HepG2 (cell line): ENCODE data around the gene CYB561. TPM values are rescaled to one million over a fixed set of nuclear protein-coding genes. Genes with fewer than 3 reads are reported as not detected.

Experiments
- ATAC-seq: fragments of 200-7000 bp; cut with Tn5 transposase; 3 replicates; pipeline ENCODE4 v1.9.1; 2020; ENCODE audit warnings: mild to moderate bottlenecking, moderate library complexity
- BruUV-seq: library from RNA; stranded (reverse); fragments of 400-500 nt; replicated peaks from 2 replicates; lab custom pipeline; 2021; lab: Mats Ljungman, UMichigan
- CTCF ChIA-PET: fragments of 300-600 bp; formaldehyde crosslinking; extraction: SDS; loops from one replicate; lab custom pipeline; 2021; ENCODE audit warnings: low total read pairs, inconsistent platforms, low intra/inter-chr PET ratio; lab: Yijun Ruan, JAX
- POLR2A ChIA-PET: fragments of 350-600 bp; sonication (Branson Sonifier 250); formaldehyde crosslinking; loops from one replicate; lab custom pipeline; 2020; ENCODE audit warnings: antibody characterized with exemption, inconsistent platforms; lab: Yijun Ruan, JAX
- DNase-seq: peaks from one replicate; pipeline ENCODE4 v3.0.0-alpha.2; 2015; ENCODE audit warnings: low spot score
- FAIRE-seq: peaks from 3 replicates; lab custom pipeline; 2011; peaks lifted over from hg19 to GRCh38; lab: Jason Lieb, UNC
- H2AFZ ChIP-seq: one replicate; pipeline ENCODE4 v1.6.1; 2011; ENCODE audit warnings: low read length, inconsistent platforms
- H3K27ac ChIP-seq: fragments of 300-600 bp; 3 replicates; pipeline ENCODE4 v1.8.0; 2011; ENCODE audit warnings: mixed run types, mild to moderate bottlenecking, mixed read lengths, low read length, inconsistent platforms; ENCODE audit not compliant: insufficient read depth; ENCODE audit errors: extremely low read length
- H3K27me3 ChIP-seq, 2 experiments: fragments of 200-600 bp in 1 of 2; 2 replicates in 1 of 2; 3 replicates in 1 of 2; pipeline versions ENCODE4 v1.6.0 to v1.8.0; 2011; ENCODE audit warnings: low read length in 2 of 2, mild to moderate bottlenecking in 2 of 2, moderate library complexity in 2 of 2, inconsistent platforms in 1 of 2; ENCODE audit not compliant: insufficient read depth in 2 of 2, control insufficient read depth in 1 of 2
- H3K36me3 ChIP-seq, 2 experiments: fragments of 200-600 bp in 1 of 2; replicated peaks in 1 of 2; 2 replicates in 1 of 2; 3 replicates in 1 of 2; pipeline versions ENCODE4 v1.5.1 to v1.8.0; 2011; ENCODE audit warnings: low read length in 2 of 2, inconsistent platforms in 1 of 2; ENCODE audit not compliant: insufficient read depth in 2 of 2, control insufficient read depth in 1 of 2
- H3K4me1 ChIP-seq: 2 replicates; pipeline ENCODE4 v1.5.1; 2012; ENCODE audit warnings: low read length, inconsistent platforms; ENCODE audit not compliant: insufficient read depth
- H3K4me2 ChIP-seq: 2 replicates; pipeline ENCODE4 v1.6.0; 2011; ENCODE audit warnings: low read depth, low read length, inconsistent platforms
- H3K4me3 ChIP-seq, 3 experiments: fragments of 200-600 bp in 1 of 3; sonication (generic), shearing (Covaris generic) in 1 of 3; replicated peaks in 1 of 3; 2 replicates each; pipeline ENCODE4 v1.5.1; 2011 to 2016; ENCODE audit warnings: low read length in 3 of 3, inconsistent platforms in 2 of 3, low read depth in 2 of 3, mild to moderate bottlenecking in 2 of 3, control low read depth in 1 of 3, mixed read lengths in 1 of 3; ENCODE audit not compliant: insufficient read depth in 1 of 3
- H3K79me2 ChIP-seq: one replicate; pipeline ENCODE4 v1.6.1; 2011; ENCODE audit warnings: low read length, inconsistent platforms; ENCODE audit not compliant: insufficient read depth
- H3K9ac ChIP-seq: 2 replicates; pipeline ENCODE4 v1.6.0; 2011; ENCODE audit warnings: mild to moderate bottlenecking, low read depth, low read length, inconsistent platforms; ENCODE audit not compliant: insufficient read depth
- H3K9me3 ChIP-seq: 2 replicates; pipeline ENCODE4 v1.5.1; 2012; ENCODE audit warnings: mild to moderate bottlenecking, low read length
- H4K20me1 ChIP-seq: 2 replicates; pipeline ENCODE4 v1.6.0; 2011; ENCODE audit warnings: inconsistent platforms, mild to moderate bottlenecking, low read length, moderate library complexity; ENCODE audit not compliant: insufficient read depth
- ATRX ChIP-seq: sonication (generic); formaldehyde crosslinking; IDR thresholded peaks from 2 replicates; pipeline ENCODE4 v1.4.0; 2020; ENCODE audit warnings: missing genetic modification reagents, borderline replicate concordance
- HINFP ChIP-seq: sonication (generic); formaldehyde crosslinking; IDR thresholded peaks from 2 replicates; pipeline ENCODE4 v1.4.0; 2020; ENCODE audit warnings: low read depth, mild to moderate bottlenecking, missing genetic modification reagents
- HOXA3 ChIP-seq: sonication (generic); formaldehyde crosslinking; IDR thresholded peaks from 2 replicates; pipeline ENCODE4 v1.5.0; 2020; ENCODE audit warnings: missing genetic modification reagents
- IRF2 ChIP-seq: IDR thresholded peaks from 2 replicates; pipeline ENCODE4 v1.6.1; 2018; ENCODE audit warnings: missing genetic modification reagents, missing compliant biosample characterization
- KAT8 ChIP-seq: IDR thresholded peaks from 2 replicates; pipeline ENCODE4 v1.6.1; 2016; ENCODE audit warnings: missing genetic modification reagents, missing compliant biosample characterization
- KDM1A ChIP-seq: IDR thresholded peaks from 2 replicates; pipeline ENCODE4 v1.6.1; 2016; ENCODE audit warnings: missing compliant biosample characterization
- NAIF1 ChIP-seq: sonication (generic); formaldehyde crosslinking; IDR thresholded peaks from 2 replicates; pipeline ENCODE4 v1.5.0; 2020; ENCODE audit warnings: mild to moderate bottlenecking, missing genetic modification reagents, borderline replicate concordance
- NKX3-1 ChIP-seq: sonication (generic); formaldehyde crosslinking; IDR thresholded peaks from 2 replicates; pipeline ENCODE4 v1.5.0; 2020; ENCODE audit warnings: missing genetic modification reagents
- NR2F1 ChIP-seq, 2 experiments: fragments of 450-650 bp in 1 of 2; formaldehyde crosslinking in 1 of 2; IDR thresholded peaks; 2 replicates each; pipeline versions ENCODE4 v1.5.0 to v1.6.1; 2016 to 2020; ENCODE audit warnings: mild to moderate bottlenecking in 1 of 2, missing compliant biosample characterization in 1 of 2, missing genetic modification reagents in 1 of 2, moderate library complexity in 1 of 2
- RFX5 ChIP-seq: IDR thresholded peaks from 2 replicates; pipeline ENCODE4 v1.6.1; 2011; ENCODE audit warnings: low read depth, low read length, improper control_type of control experiment
- ZBTB38 ChIP-seq: sonication (generic); formaldehyde crosslinking; IDR thresholded peaks from 2 replicates; pipeline ENCODE4 v1.5.1; 2020; ENCODE audit warnings: mild to moderate bottlenecking, missing genetic modification reagents
- ZNF790 ChIP-seq: sonication (generic); formaldehyde crosslinking; IDR thresholded peaks from 2 replicates; pipeline ENCODE4 v1.8.0; 2022; ENCODE audit warnings: missing genetic modification reagents, mild to moderate bottlenecking, borderline replicate concordance
- ZNF792 ChIP-seq: IDR thresholded peaks from 2 replicates; pipeline ENCODE4 v1.6.1; 2016
- ZSCAN20 ChIP-seq: sonication (generic); formaldehyde crosslinking; IDR thresholded peaks from 2 replicates; pipeline ENCODE4 v1.4.0; 2020; ENCODE audit warnings: missing genetic modification reagents, mild to moderate bottlenecking, borderline replicate concordance
- WGBS: methylation state at CpG from one replicate; pipeline ENCODE4 v1.1.6; 2017; ENCODE audit warnings: low lambda C conversion rate; 5-methylcytosine and 5-hydroxymethylcytosine counted together
- in situ Hi-C: cut with HindIII; loops from 2 replicates; pipeline ENCODE4 v1.10.0; 2017; ENCODE audit warnings: low pct_unique_long_range_greater_than_20kb; ENCODE audit not compliant: extremely low pct_ligation_motif_present
- intact Hi-C: fragments of 100-400 bp; cut with micrococcal nuclease; formaldehyde crosslinking; loops from one replicate; pipeline ENCODE4 v1.10.0; 2022; ENCODE audit not compliant: unreplicated experiment
- polyA plus RNA-seq, 8 experiments: library from polyadenylated mRNA; depleted of rRNA in 3 of 8; stranded (reverse) in 7 of 8; unstranded in 1 of 8; fragments of >200 nt; fragmentation: Illumina TruSeq in 4 of 8; extraction: Trizol in 4 of 8; gene quantifications; 2 replicates each; pipeline versions ENCODE4 v1.2.1 to v1.2.3, GENCODE V29; 2011 to 2016; ENCODE audit warnings: low read depth in 4 of 8, missing spikeins in 1 of 8, mixed read lengths in 1 of 8; ENCODE audit not compliant: insufficient read depth in 1 of 8
- total RNA-seq, 5 experiments: library from RNA; depleted of rRNA; stranded (reverse); fragments of >200 nt; fragmentation: Illumina TruSeq; extraction: Trizol; gene quantifications; 2 replicates each; pipeline ENCODE4 v1.2.3, GENCODE V29; 2016; ENCODE audit warnings: low read depth in 1 of 5
- TF ChIP-seq, protein P1 (sequence below): sonication (generic); formaldehyde crosslinking; IDR thresholded peaks from 2 replicates; pipeline ENCODE4 v1.4.0; 2020; ENCODE audit warnings: missing genetic modification reagents
- TF ChIP-seq, protein P2 (sequence below): fragments of 450-650 bp; IDR thresholded peaks from 2 replicates; pipeline ENCODE4 v1.6.1; 2017; ENCODE audit warnings: mild to moderate bottlenecking
- TF ChIP-seq, protein P3 (sequence below): sonication (generic); formaldehyde crosslinking; IDR thresholded peaks from 2 replicates; pipeline ENCODE4 v1.4.0; 2020; ENCODE audit warnings: missing genetic modification reagents, borderline replicate concordance

Gene CYB561
- total and polyA plus RNA-seq, 2 of the 13 experiments (the other 11 are each of a cell fraction or from before 2014, with no cell fraction given), result 1.5 to 6.7 TPM

DNA sequence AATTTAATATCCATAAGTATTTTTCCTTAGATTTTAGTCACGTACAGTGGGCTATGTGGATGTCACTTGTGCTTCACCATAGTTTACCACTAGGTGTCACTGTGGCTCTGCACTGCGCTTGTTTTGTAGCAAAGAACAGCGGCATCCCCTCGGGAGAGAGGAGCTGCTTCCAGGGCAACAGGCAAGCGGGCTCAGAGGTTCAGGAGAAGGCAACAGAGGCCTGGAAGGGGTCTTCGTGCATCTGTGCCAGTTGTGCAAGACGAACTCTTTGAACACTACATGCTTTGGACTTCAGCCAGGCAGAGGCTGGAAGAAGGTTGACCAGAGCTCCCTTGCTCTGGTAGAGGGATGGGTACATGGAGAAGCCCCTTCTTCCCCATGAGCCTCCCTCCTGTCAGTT is 20.6 kb downstream of the CYB561 start:
- Histone ChIP-seq H4K20me1 (no peaks in the 10 kb centered on the region), H3K9ac (no peak overlapping the region), H3K79me2 (no peaks in the 10 kb centered on the region), H3K4me3 (no peak overlapping the region), H2AFZ (no peak overlapping the region), H3K27ac (no peak overlapping the region), H3K36me3 (no peaks in the 10 kb centered on the region), H3K9me3 (no peaks in the 10 kb centered on the region), H3K4me1 (peaks cover 21% of the 10 kb centered on the region), H3K27me3 (peaks cover 13 to 65% of the 10 kb centered on the region in 2 experiments; a peak in 4 of 5 replicates), H3K4me2 (no peak overlapping the region)
- DNase-seq (peak; percentile 80), ATAC-seq (peak; percentile 86), FAIRE-seq (peak; percentile 95)
- CTCF ChIA-PET, result interaction anchor here (0.7 to 2.7 kb wide), 5 partner anchors 53 to 271 kb away, joined by 3 to 53 read pairs (median 9); partner anchors contain the start of gene ACE
- WGBS, result 0% methylated on average over 7 of the region's 7 CpGs
- POLR2A ChIA-PET, result interaction anchor here (0.6 to 1.9 kb wide), 3 partner anchors 176 to 197 kb away, joined by 3 to 8 read pairs (median 7); partner anchors contain the start of gene MAP3K3
- BruUV-seq, result no TSS peak
- in situ Hi-C loops, result loop anchor here (10.0 kb wide), 1 partner anchor 269 kb away; no protein-coding TSS in a partner anchor
- intact Hi-C loops, result loop anchor here (1.0 to 10.0 kb wide), 5 partner anchors 54 to 439 kb away; partner anchors contain the start of genes CCDC47 and DDX42
- TF ChIP-seq KDM1A (no peak), ZSCAN20 (CRISPR knock-in tag) (no peak), HOXA3 (CRISPR knock-in tag) (peak; percentile 24; the same call in 1 of the 2 replicates), ZNF792 (CRISPR knock-in tag) (no peak), IRF2 (CRISPR knock-in tag) (peak; percentile 65; the same call in 1 of the 2 replicates), ATRX (CRISPR knock-in tag) (no peak), RFX5 (no peak), NAIF1 (CRISPR knock-in tag) (no peak), ZBTB38 (no peak), HINFP (0 out of 2 replicates have a peak, but pooled peaks have one; percentile 27), ZNF790 (no peak), NKX3-1 (CRISPR knock-in tag) (no peak), NR2F1 (CRISPR knock-in tag; IDR thresholded peaks at IDR 0.05) (no peak), KAT8 (CRISPR knock-in tag) (no peak)
- TF ChIP-seq, protein P1, sequence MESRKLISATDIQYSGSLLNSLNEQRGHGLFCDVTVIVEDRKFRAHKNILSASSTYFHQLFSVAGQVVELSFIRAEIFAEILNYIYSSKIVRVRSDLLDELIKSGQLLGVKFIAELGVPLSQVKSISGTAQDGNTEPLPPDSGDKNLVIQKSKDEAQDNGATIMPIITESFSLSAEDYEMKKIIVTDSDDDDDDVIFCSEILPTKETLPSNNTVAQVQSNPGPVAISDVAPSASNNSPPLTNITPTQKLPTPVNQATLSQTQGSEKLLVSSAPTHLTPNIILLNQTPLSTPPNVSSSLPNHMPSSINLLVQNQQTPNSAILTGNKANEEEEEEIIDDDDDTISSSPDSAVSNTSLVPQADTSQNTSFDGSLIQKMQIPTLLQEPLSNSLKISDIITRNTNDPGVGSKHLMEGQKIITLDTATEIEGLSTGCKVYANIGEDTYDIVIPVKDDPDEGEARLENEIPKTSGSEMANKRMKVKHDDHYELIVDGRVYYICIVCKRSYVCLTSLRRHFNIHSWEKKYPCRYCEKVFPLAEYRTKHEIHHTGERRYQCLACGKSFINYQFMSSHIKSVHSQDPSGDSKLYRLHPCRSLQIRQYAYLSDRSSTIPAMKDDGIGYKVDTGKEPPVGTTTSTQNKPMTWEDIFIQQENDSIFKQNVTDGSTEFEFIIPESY (CRISPR knock-in tag), result peak; percentile 42; the same call in 1 of the 2 replicates
- TF ChIP-seq, protein P2, sequence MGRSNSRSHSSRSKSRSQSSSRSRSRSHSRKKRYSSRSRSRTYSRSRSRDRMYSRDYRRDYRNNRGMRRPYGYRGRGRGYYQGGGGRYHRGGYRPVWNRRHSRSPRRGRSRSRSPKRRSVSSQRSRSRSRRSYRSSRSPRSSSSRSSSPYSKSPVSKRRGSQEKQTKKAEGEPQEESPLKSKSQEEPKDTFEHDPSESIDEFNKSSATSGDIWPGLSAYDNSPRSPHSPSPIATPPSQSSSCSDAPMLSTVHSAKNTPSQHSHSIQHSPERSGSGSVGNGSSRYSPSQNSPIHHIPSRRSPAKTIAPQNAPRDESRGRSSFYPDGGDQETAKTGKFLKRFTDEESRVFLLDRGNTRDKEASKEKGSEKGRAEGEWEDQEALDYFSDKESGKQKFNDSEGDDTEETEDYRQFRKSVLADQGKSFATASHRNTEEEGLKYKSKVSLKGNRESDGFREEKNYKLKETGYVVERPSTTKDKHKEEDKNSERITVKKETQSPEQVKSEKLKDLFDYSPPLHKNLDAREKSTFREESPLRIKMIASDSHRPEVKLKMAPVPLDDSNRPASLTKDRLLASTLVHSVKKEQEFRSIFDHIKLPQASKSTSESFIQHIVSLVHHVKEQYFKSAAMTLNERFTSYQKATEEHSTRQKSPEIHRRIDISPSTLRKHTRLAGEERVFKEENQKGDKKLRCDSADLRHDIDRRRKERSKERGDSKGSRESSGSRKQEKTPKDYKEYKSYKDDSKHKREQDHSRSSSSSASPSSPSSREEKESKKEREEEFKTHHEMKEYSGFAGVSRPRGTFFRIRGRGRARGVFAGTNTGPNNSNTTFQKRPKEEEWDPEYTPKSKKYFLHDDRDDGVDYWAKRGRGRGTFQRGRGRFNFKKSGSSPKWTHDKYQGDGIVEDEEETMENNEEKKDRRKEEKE, result no peak
- TF ChIP-seq, protein P3, sequence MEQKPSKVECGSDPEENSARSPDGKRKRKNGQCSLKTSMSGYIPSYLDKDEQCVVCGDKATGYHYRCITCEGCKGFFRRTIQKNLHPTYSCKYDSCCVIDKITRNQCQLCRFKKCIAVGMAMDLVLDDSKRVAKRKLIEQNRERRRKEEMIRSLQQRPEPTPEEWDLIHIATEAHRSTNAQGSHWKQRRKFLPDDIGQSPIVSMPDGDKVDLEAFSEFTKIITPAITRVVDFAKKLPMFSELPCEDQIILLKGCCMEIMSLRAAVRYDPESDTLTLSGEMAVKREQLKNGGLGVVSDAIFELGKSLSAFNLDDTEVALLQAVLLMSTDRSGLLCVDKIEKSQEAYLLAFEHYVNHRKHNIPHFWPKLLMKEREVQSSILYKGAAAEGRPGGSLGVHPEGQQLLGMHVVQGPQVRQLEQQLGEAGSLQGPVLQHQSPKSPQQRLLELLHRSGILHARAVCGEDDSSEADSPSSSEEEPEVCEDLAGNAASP (CRISPR knock-in tag), result peak; percentile 27; the same call in 1 of the 2 replicates
